Upper lobe of left lung (tissue), 4 donors: ENCODE data around the gene CIC.

Source experiments
- CTCF ChIP-seq, 6 experiments: fragments of 450-650 bp in 4 of 6; fragments of 200-600 bp in 2 of 6; sonication (generic) in 2 of 6; IDR thresholded peaks; one replicate each; pipeline ENCODE4 v1.5.1; 2016 to 2019; ENCODE audit warnings: antibody characterized with exemption in 6 of 6
- POLR2A ChIP-seq, 4 donors: fragments of 450-650 bp; IDR thresholded peaks; one replicate each; pipeline ENCODE4 v1.5.1; 2016 to 2017; ENCODE audit warnings: antibody characterized with exemption in 4 of 4, mild to moderate bottlenecking in 2 of 4
- POLR2AphosphoS5 ChIP-seq, 2 donors: sonication (generic); formaldehyde crosslinking; IDR thresholded peaks; one replicate each; pipeline ENCODE4 v1.5.1; 2017; ENCODE audit warnings: antibody characterized with exemption in 2 of 2

GRCh38 chr19:42323852-42324654 lies 55.0 kb downstream of the CIC start:
- TF ChIP-seq CTCF (IDR thresholded peaks at IDR 0.05) (peak in 1 of 6 experiments; percentile 18), POLR2AphosphoS5 (IDR thresholded peaks at IDR 0.05) (no peak), POLR2A (IDR thresholded peaks at IDR 0.05) (no peak)
